Vagina (tissue), 2 donors: Measurements from ENCODE around the gene TGIF1. TPM values are rescaled to one million over a fixed set of nuclear protein-coding genes. Genes with fewer than 3 reads are reported as not detected.

ENCODE experiments used
- DNase-seq, 2 donors: peaks; one replicate each; pipeline ENCODE4 v3.0.0-alpha.2; 2017; ENCODE audit errors: extremely low spot score in 2 of 2
- H3K27ac ChIP-seq: fragments of 200-600 bp; sonication (generic); one replicate; pipeline ENCODE4 v1.5.1; 2019
- H3K27me3 ChIP-seq: fragments of 200-600 bp; sonication (generic); one replicate; pipeline ENCODE4 v1.5.1; 2019
- H3K36me3 ChIP-seq, 2 donors: fragments of 200-600 bp; sonication (generic); one replicate each; pipeline ENCODE4 v1.5.1; 2017 to 2019
- H3K4me1 ChIP-seq: fragments of 200-600 bp; sonication (generic); one replicate; pipeline ENCODE4 v1.5.1; 2019
- H3K4me3 ChIP-seq, 2 donors: fragments of 200-600 bp; sonication (generic); 1 replicate in 1 of 2; 2 replicates in 1 of 2; pipeline ENCODE4 v1.5.1; 2016 to 2019
- H3K9me3 ChIP-seq: fragments of 200-600 bp; sonication (generic); one replicate; pipeline ENCODE4 v1.5.1; 2019
- CTCF ChIP-seq, 3 experiments: fragments of 450-650 bp in 2 of 3; fragments of 200-600 bp in 1 of 3; sonication (generic) in 1 of 3; IDR thresholded peaks; one replicate each; pipeline ENCODE4 v1.5.1; 2017 to 2019; ENCODE audit warnings: antibody characterized with exemption in 3 of 3, mild to moderate bottlenecking in 2 of 3, moderate library complexity in 2 of 3
- POLR2A ChIP-seq, 2 donors: fragments of 450-650 bp; IDR thresholded peaks; one replicate each; pipeline ENCODE4 v1.6.1; 2017; ENCODE audit warnings: antibody characterized with exemption in 2 of 2, mild to moderate bottlenecking in 2 of 2, moderate library complexity in 2 of 2
- POLR2AphosphoS5 ChIP-seq, 2 donors: sonication (generic); formaldehyde crosslinking; IDR thresholded peaks; one replicate each; pipeline ENCODE4 v1.9.0; 2017; ENCODE audit warnings: antibody characterized with exemption in 2 of 2, mild to moderate bottlenecking in 2 of 2, low read depth in 1 of 2; ENCODE audit not compliant: insufficient read depth in 1 of 2
- intact Hi-C: fragments of 100-400 bp; cut with DNase I; formaldehyde crosslinking; loops from one replicate; pipeline ENCODE4 v1.15.1; 2023
- total RNA-seq: library from RNA; depleted of rRNA; stranded (reverse); fragments of >200 nt; gene quantifications from one replicate; pipeline ENCODE4 v1.2.3, GENCODE V29; 2016

TGIF1 gene
- total RNA-seq, 1 donor from 2014 or later = 60.9 TPM

GRCh38 chr18:3444296-3444695 lies 5.7 kb upstream of the TGIF1 start:
- intact Hi-C loops = loop anchor here (10.0 kb wide), 2 partner anchors 159 to 221 kb away; no protein-coding TSS in a partner anchor
- H3K27me3 ChIP-seq = no peaks in the 10 kb centered on the region
- H3K27ac ChIP-seq = no peak overlapping the region
- DNase-seq = no peak
- no peak for TF ChIP-seq CTCF (IDR thresholded peaks at IDR 0.05)
- no peak for TF ChIP-seq POLR2A (IDR thresholded peaks at IDR 0.05)
- TF ChIP-seq POLR2AphosphoS5 (IDR thresholded peaks at IDR 0.05; ENCODE audit: insufficient read depth in 1 of 2, low read depth in 1 of 2) = no peak
- H3K36me3 ChIP-seq = no peaks in the 10 kb centered on the region
- no peaks in the 10 kb centered on the region for H3K9me3 ChIP-seq
- peaks cover 10% of the 10 kb centered on the region for H3K4me1 ChIP-seq
- no peak overlapping the region for H3K4me3 ChIP-seq

GRCh38 chr18:3444954-3445353 lies 5.0 kb upstream of the TGIF1 start:
- no peak for DNase-seq
- intact Hi-C loops = loop anchor here (10.0 kb wide), 2 partner anchors 160 to 220 kb away; no protein-coding TSS in a partner anchor
- Histone ChIP-seq H3K4me1 (peaks cover 10% of the 10 kb centered on the region), H3K27me3 (no peaks in the 10 kb centered on the region), H3K27ac (no peak overlapping the region), H3K4me3 (no peak overlapping the region), H3K9me3 (no peaks in the 10 kb centered on the region), H3K36me3 (no peaks in the 10 kb centered on the region)
- TF ChIP-seq CTCF (IDR thresholded peaks at IDR 0.05) (no peak), POLR2AphosphoS5 (IDR thresholded peaks at IDR 0.05; ENCODE audit: insufficient read depth in 1 of 2, low read depth in 1 of 2) (no peak), POLR2A (IDR thresholded peaks at IDR 0.05) (no peak)

GRCh38 chr18:3447068-3447894 lies 2.7 kb upstream of the TGIF1 start:
- intact Hi-C loops = loop anchor here (10.0 kb wide), 2 partner anchors 162 to 218 kb away; no protein-coding TSS in a partner anchor
- Histone ChIP-seq H3K27ac (peak overlapping the region; percentile 99), H3K9me3 (no peaks in the 10 kb centered on the region), H3K4me1 (peaks cover 11% of the 10 kb centered on the region), H3K27me3 (no peaks in the 10 kb centered on the region), H3K4me3 (peak overlapping the region; percentile 74 to 89), H3K36me3 (no peaks in the 10 kb centered on the region)
- DNase-seq = no peak
- TF ChIP-seq CTCF (IDR thresholded peaks at IDR 0.05) (no peak), POLR2A (IDR thresholded peaks at IDR 0.05) (no peak), POLR2AphosphoS5 (IDR thresholded peaks at IDR 0.05; ENCODE audit: insufficient read depth in 1 of 2, low read depth in 1 of 2) (no peak)

GRCh38 chr18:3447895-3448837 lies 1.8 kb upstream of the TGIF1 start:
- Histone ChIP-seq H3K36me3 (no peaks in the 10 kb centered on the region), H3K9me3 (no peaks in the 10 kb centered on the region), H3K4me3 (peak overlapping the region; percentile 74 to 89), H3K27me3 (no peaks in the 10 kb centered on the region), H3K27ac (peak overlapping the region; percentile 99), H3K4me1 (peaks cover 20% of the 10 kb centered on the region)
- intact Hi-C loops = loop anchor here (2.0 to 10.0 kb wide), 4 partner anchors 147 to 217 kb away; no protein-coding TSS in a partner anchor
- peak in 1 of 2 donors; percentile 98 for DNase-seq
- TF ChIP-seq POLR2A (IDR thresholded peaks at IDR 0.05) (peak in 1 of 2 donors; percentile 81), CTCF (IDR thresholded peaks at IDR 0.05) (no peak), POLR2AphosphoS5 (IDR thresholded peaks at IDR 0.05; ENCODE audit: insufficient read depth in 1 of 2, low read depth in 1 of 2) (peak; percentile 82 to 98)
